NCI-H2029 treated with DMSO at 0.1 percent for 48 hours (cell line): ENCODE data around the gene CHTOP.
A peak's percentile ranks its signal among the peaks of the same experiment; 100 is the strongest.
"Not testable (repeated sequence)": the region's sequence is repeated elsewhere in the genome, so short reads cannot be mapped to it uniquely, and the experiment has no call there.

Experiments used
- DNase-seq: peaks from one replicate; lab custom pipeline; 2025; lab: John Stamatoyannopoulos, UW

Gene CHTOP, protein sequence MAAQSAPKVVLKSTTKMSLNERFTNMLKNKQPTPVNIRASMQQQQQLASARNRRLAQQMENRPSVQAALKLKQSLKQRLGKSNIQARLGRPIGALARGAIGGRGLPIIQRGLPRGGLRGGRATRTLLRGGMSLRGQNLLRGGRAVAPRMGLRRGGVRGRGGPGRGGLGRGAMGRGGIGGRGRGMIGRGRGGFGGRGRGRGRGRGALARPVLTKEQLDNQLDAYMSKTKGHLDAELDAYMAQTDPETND

DNA sequence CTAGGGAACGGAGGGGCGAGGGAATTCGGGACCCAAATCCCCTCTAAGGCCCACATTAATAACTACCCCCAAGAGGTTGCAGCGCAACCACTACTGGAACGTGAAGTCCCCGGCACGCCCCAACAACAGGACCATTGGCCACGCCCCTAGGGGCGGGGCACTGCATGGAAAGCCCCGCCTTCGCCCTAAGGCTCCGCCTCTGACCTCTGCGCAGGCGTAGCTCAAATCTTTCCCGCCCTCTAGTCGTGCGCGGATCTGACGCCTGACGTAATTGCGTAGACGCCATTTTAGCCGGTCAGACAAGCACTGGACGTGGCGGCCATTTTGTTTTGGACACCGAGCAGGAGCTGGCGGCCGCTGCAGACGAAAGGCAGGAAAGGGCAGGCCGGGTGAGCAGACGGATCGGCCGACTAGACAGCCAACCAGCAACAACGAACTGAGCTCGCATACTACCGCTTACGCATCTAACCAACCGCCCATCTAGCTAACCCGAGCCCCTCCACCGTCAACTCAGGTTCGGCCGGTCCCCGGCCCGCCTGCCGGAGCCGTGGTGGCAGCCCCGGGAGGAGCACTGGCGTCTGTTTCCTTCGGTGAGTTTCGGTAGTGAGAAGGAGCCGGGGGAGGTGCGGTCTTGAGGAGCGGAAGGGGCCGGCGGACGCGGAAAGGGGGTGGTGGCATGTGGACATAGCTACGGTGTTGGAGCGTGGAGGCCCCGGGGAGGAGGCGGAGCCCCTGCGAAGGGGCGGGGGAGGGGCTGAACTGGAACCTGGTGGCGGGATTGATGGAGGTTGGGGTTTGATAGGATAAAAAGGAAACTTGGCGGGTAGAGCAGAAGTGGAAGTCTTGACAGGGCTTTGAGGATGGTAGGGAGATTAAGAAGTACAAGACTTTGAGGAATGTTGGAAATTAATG, at the start of gene CHTOP:
Gene CHTOP, plus strand, starts transcription at position 313 of the 912 bp plus-strand sequence. CDS start 2,523 bp downstream, outside the sequence.
- peak; percentile 87 for DNase-seq

DNA sequence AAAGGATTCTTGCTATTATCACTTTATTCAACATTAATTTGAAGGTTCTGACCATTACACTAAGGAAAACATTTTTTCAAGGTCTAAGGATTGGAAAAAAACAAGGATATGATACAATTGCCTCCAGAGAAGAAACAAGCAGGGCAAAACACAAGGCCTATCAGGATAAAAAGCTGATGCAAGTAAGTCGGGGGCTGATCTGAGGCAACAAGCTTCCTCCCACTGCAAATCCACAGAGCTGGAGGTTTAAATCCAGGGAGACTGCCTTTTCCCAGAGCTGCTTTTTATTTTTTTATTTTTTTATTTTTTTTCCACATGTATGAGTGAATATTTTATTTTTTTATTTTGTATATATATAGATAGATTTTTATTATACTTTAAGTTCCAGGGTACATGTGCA, 48.9 kb upstream of the CHTOP start:
- no peak for DNase-seq

DNA sequence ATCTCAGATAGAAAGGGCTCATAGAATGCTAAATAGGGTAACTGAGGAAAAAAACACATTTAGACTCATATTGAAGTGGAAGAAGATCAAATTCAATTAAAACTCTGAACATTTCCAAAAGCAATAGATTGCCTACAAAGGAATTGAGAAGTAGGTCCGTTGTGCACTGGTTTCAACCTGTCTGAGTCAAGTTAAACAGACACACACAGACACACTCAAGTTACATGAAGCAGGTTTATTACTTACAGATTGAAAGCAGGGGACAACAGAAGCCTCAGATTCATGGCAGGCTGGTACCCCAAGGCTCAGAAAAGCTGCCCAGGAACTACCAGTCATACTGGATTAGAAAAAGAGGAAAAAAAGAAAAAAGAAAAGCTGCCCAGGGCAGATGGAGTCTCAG, 47.5 kb upstream of the CHTOP start:
- DNase-seq: no peak

DNA sequence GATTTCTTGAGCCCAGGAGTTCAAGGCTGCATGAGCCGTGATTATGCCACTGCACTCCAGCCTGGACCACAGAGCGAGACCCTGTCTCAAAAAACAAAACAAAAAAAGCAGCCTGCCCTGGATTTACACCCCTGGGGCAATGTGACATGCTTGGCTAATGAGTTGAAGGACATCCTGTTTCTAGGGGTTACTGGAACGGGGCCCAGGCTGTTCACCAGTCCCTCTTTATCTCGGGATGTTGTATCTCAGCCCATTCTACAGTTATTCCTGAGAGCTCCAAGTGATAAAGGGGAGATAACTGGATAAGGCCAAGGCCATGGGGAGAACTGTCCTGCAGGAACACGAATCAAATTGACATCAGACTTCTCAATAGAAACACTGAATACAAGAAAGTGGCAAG, 46.6 kb upstream of the CHTOP start:
- no peak for DNase-seq

DNA sequence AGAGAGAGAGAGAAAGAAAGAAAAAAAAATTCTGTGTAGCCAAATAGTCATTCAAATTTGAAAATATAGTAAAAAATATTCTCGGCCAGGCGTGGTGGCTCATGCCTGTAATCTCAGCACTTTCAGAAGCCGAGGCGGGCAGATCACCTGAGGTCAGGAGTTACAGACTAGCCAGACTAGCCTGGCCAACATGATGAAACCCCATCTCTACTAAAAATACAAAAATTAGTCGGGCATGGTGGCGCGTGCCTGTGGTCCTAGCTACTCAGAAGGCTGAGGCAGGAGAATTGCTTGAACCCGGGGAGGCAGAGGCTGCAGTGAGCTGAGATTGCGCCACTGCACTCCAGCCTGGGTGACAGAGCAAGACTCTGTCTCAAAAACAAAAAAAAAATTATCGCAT, 45.8 kb upstream of the CHTOP start:
- DNase-seq: not testable (repeated sequence)

DNA sequence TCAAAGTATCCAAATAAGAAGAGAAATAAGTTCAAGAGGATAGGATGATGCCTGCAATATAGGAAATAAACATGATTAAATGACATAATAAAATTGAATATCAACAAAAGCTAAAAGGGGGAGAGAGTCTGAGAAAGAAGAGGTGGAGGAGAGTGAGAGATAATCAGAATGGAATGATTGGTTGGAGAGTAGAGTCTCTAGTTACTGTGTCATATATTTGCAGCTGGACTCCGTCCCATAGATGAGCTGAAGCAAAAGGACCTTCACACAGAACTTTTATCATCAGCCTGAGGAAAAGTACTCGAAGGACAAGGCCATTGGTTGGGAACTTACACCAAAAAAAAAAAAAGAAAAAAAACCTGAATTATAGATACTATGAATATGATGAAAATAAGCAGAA, 45.4 kb upstream of the CHTOP start:
- DNase-seq: no peak

DNA sequence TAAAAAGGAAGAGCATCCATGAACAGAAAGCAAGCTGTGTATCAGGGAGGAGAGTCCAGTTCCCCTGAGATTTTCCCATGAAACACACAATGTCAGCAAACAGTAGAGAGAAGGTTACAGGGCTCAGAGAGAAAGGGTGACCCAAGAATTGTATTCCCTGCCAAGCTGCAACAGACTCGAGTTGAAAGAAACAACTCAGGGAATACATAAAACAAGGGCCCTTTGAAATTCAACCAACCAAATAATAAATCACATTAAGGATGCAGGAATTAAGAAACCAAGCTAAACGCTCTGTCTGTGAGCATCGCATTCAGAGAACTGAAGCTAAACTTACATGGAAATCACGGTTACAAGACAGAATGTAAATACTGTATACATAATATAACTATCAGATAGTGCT, 41.1 kb upstream of the CHTOP start:
- DNase-seq: no peak

DNA sequence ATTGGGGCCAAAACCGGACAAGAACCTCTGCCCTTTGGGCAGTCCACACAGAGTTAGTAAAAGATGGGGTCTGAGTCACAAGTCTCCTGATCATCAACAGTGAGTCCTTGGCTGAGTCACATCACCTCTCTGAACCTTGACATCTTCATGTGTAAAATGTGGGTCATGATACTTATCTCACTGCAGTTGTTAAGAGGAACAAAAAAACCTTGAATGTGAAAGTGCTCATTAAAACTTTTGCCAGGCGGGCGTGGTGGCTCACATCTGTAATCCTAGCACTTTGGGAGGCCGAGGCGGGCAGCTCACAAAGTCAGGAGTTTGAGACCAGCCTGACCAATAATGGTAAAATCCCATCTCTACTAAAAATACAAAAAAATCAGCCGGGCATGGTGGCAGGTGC, 36.7 kb upstream of the CHTOP start:
- DNase-seq: no peak

DNA sequence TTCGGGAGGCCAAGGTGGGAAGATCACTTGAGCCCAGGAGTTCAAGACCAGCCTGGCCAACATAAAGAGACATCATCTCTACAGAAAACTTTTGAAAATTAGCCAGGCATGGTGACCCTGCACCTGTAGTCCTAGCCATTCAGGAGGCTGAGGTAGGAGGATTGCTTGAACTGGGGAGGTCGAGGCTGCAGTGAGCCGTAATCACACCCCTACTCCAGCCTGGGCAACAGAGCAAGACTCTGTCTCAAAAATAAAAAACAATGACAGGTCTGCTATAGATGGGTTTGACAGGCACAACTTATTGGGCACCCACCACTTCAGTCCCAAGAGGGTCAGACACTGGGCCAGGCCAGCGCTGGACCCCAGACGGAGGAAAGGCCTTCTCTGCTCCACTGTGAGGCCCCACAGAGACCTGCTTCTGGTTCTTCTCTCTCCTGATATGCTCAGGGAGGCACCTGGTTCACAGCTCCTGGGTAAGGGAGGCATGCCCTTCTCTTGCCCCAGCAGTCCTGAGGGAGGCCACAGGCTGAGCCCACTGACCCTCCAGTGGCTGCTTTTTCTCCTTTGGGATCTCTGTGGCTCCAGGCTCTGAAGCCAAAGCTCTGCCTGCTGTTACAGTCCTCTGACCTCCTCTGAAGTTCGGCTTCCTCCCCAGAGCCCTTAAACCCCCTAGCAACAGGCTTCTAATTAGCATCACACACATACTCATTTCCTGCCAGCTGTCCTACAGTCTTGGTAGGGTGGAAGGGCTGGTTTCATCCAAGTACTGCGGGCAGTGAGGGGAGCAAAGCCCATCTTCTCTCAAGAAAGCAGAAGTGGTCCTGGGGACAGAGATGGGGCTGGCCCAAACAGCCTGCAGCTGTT, 35.3 kb upstream of the CHTOP start:
- DNase-seq: no peak

DNA sequence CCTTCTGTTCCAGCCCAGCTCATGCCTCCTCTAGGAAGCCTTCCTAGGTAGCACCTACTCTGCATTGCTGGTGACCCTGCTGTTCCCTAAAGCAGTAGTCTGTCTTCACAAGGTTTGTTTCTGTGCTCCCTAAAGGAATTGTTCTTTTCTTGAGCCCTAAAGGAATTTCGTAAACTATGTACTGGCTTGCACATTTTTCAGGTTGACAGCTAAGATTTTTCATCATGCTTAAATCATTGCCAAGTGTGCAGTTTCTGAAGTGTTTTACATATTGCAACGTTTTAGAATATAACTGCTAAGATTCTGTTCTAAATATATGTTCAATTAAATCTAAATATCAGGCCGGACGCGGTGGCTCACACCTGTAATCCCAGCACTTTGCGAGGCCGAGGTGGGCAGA, 34.0 kb upstream of the CHTOP start:
- no peak for DNase-seq

DNA sequence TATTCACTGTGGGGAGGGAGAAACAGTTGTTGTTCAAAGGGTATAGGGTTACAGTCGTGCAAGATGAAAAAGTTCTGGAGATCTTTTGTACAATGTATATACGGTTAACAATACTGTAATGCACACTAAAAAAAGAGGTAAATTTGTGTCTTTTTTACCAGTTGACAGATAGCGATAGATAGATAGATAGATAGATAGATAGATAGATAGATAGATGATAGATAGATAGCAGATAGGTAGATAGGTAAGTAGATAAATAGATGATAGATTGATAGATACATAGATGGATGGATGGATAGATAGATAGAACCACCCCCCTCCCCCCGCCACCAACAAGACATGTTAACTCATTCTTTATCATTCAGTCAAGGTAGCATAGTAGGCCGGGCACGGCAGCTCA, 31.1 kb upstream of the CHTOP start:
- DNase-seq: no peak

DNA sequence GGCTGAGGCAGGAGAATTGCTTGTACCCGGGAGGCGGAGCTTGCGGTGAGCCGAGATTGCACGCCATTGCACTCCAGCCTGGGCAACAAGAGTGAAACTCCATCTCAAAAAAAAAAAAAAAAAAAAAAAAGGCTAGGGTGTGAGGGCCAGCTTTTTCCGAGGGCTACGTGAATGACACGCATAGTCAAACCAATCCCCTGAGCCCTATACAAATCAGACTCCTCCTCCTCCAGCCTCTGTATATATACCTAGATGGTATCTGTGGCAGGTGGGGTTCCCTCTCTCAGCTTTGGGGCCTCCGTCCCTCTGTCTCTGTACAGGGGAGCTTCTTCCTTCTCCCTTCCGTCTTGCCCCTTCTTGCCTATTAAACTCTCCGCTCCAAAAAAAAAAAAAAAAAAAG, 27.7 kb upstream of the CHTOP start:
- no peak for DNase-seq

DNA sequence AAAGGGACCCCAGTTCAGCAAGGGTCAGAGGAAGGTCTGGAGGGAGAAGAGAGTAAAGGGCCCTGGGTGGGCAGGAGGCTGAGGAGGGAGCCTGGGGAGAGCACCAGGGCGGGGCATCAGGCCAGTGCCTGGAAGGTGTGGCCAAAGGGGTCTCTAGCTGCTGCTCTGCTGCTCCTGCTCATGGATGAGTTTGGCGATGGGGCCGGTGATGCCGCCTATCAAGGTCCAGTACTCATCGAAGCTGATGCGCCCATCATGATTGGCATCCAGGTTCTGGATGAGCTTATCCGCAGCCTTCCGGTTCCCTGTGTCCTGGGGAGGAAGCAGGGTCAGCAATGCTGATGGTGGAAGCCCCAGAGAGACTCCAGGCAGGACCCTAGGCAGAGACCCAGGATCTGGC, 26.5 kb upstream of the CHTOP start:
- DNase-seq: no peak

DNA sequence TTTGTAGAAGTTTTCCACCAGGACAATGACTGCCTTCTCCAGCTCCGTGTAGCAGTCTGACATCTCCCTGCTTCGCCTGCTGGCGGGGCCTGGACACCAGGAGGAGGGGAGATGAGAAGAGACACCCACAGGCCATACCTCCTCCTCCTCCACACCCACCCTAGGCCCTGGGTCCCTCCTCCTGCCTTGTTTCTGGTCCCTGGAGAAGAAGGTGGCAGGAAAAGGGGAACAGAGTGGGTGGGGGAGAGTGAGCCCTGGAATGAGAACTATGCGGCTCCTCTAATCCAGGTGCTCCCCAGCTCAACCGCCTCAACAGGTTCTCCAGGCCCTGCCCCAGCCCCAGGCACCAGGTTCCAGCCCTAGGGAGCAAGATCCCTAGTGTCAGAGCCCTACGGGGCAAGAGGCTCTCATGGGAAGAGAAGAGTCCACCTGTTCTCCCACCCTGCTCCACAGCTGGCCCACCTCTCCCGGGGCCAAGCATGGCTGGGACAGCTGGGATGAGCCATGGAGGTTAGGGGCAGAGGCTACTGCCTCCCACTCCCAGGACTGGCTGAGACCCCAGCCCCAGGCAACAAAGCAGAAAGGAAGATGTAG, 25.7 kb upstream of the CHTOP start:
- no peak for DNase-seq

DNA sequence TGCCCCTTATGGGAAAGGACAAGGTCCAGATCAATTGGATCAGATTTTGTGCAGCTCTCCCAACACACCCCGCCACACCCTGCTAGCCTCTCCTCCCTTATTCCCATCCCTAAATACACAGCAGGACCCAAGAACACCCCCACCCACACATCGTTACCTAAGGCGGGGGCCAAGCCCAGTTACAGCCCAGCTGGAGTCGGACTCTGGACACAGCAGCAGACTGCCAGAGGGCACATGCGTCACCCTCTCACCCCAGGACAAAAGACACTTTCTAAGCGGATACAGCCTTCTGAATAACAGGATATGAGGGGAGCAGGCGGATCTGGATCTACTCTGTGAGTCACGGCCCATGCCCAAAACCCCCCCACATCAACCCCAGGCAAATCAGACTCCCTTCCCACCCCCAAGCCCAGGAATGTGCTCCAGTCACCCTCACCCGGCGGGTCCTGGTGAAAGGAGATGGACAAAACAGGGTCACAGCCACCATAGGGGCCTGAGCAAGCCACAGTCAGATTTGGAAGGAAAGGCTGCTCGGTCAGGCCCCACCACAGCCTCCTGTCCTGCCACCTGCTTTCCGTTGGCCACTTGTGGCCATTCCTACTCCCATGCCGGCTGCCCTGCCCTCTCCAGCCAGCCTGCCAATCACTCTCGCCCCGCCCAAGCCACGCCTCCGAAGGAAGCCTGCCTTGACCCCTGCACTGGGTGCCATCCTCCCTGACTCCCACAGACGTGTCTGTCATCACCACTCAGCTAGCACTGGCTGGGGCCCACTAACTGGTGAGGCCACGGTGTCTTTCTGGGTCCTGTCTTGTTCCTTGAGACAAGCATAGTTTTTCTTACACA, 24.9 kb upstream of the CHTOP start:
- no peak for DNase-seq

DNA sequence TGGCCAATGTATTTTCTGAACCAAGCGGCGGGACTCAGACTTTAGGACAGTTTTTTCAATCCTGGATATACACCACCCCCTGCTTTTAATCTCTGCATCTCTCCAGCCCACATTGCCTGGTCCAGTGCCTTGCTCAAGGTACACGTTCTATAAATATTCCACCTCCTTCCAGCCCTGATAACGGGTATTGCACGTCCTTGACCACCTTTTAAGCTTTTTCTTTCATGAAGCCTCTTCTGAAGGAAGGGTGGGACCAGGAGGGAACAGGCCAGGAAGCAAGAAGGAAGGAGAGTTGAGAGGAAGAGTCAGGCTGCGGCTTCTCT, 24.3 kb upstream of the CHTOP start:
- DNase-seq: no peak

DNA sequence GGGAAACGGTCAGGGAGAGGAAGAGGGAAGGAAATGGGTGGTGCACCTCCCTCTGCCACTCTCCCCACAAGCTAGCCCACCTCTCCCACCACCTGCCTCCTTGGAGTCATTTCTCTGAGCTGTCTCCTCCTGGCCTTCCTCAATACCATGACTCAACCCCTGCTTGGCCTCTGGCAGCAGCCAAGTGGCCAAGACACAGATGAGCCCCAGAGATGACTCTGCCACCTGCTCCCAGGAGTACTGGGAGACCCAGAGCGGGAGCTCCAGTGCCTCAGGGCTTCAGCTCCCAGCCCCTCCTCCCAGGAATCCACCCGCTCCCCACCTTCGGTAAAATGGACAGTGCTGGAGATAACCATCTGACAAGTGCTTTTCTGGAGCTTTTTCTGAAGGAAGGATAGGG, 23.5 kb upstream of the CHTOP start:
- DNase-seq: no peak

DNA sequence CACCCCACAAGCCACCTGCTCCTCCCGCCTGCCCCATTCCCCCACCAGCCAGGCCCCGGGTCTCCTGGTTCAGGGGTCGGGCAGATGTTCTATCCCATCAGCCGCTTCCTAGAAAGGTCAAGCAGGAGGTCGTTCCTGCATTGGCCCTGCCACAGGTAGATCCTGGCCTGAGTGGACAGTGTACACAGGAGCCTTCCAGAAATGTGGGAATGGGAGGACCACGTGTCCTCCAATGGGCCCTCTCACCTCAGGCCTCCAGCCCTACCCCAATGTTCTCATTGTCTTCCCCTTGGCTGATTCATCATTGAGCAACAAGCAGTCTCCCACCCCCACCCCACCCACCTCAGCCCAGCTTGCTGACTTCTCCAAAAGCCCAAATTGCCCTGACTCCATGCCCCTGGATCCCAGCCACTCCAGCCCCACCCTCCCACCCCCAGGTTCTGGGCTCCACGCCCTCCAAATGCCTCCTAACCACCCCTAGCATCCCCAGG, 23.0 kb upstream of the CHTOP start:
- DNase-seq: no peak

DNA sequence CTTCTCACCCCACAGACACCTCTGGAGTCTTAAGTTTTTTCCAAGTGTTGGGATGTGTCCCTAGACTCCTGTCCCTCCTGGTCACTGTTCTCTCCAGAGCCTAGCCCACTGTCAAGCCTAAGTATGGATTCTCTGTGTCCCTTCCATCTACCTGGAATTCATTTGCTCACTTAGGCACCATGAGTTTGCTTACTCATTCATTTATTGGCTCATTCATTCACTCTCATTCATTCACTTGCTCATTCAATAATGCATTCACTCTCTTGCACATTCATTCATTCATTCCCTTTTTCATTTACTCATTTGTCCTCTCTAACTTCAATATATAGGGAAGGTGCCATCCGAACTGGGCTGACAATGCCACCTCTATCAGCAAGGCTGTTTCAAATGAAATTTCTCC, 22.5 kb upstream of the CHTOP start:
- DNase-seq: no peak

DNA sequence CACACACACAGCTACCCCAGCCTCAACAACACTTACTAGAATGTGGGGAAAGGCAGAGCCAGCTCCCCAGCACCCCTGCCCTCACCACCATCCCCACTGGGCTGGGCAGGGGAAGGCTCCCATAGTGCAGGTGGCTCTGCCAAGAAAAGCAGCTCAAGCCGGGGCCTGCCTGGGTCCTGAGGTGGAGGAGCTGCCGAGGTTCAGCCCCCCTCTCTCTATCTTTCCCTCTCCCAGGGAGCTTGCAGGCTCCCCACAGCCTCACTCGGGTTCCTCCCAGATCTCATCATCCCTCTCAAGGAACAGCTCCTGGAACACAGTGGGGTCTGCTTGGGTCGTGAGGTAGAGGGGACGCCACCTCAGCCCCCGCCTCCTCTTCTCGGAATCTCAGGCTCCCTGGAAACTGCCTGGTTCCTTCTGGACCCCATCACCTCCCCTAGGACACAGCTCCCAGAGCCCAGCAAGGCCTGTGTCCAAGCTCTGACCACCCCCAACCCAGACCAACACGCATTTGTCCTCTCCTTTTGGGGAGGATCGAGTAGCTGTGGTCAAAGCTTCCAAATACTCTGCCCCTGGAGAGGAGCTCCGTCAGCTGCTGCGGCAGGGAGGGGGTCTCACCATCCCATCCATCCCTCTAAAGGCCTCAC, 21.6 kb upstream of the CHTOP start:
- no peak for DNase-seq
